ENCODE data around the gene SH2D3C. TPM values are rescaled to one million over a fixed set of nuclear protein-coding genes. Genes with fewer than 3 reads are reported as not detected.

SH2D3C gene
- total and polyA plus RNA-seq, 8 donors, result 1.4 to 7.1 (median 2.5) TPM

DNA sequence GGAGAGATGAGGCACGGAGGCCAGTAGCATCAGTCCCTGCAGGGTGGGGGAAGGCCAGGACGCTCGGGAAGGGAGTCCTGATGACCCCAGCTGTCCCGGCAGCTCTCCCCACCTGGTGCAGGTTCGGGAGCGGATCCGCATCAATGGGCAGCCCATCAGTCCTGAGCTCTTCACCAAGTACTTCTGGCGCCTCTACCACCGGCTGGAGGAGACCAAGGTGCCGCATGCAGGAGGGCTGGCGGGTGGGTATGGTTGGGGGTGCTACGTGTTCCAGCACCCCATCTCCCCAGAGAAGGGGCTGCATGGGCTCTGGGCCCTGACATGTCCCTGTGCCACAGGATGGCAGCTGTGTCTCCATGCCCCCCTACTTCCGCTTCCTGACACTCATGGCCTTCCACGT lies 28.4 kb upstream of the SH2D3C start:
- H3K9me3 ChIP-seq, result no peaks in the 10 kb centered on the region
- H3K4me3 ChIP-seq, result no peak overlapping the region
- peaks cover 8 to 20% (median 11%) of the 10 kb centered on the region in 3 donors for H3K4me1 ChIP-seq
- no peak for TF ChIP-seq CTCF (IDR thresholded peaks at IDR 0.05)
- H3K27ac ChIP-seq, result no peak overlapping the region
- 91 to 95% methylated on average over 14 of the region's 14 CpGs for WGBS, 2 donors
- no peak for ATAC-seq
- DNase-seq, result peak in 1 of 6 donors; percentile 49
- H3K27me3 ChIP-seq, result no peaks in the 10 kb centered on the region
- peaks cover 5 to 35% (median 11%) of the 10 kb centered on the region in 3 donors for H3K36me3 ChIP-seq
- intact Hi-C loops (cut with DNase I), result no loop called here
- no peak for FAIRE-seq

- WGBS, 2 donors, result 61 to 66% methylated on average over 8 of the region's 8 CpGs
- Histone ChIP-seq H3K4me1 (peaks cover 8 to 28% (median 17%) of the 10 kb centered on the region in 3 donors), H3K36me3 (peaks cover 5 to 27% (median 11%) of the 10 kb centered on the region in 3 donors), H3K9me3 (no peaks in the 10 kb centered on the region), H3K4me3 (no peak overlapping the region), H3K27me3 (no peaks in the 10 kb centered on the region), H3K27ac (no peak overlapping the region)
- peak in 1 of 6 donors; percentile 59 for DNase-seq
- no peak for FAIRE-seq
- intact Hi-C loops (cut with DNase I), result no loop called here
- TF ChIP-seq CTCF (IDR thresholded peaks at IDR 0.05), result peak in 2 of 4 donors; percentile 7 to 11
- ATAC-seq, result no peak
Observed at GRCh38 chr9:127805620-127806019, 27.2 kb upstream of the SH2D3C start.

DNA sequence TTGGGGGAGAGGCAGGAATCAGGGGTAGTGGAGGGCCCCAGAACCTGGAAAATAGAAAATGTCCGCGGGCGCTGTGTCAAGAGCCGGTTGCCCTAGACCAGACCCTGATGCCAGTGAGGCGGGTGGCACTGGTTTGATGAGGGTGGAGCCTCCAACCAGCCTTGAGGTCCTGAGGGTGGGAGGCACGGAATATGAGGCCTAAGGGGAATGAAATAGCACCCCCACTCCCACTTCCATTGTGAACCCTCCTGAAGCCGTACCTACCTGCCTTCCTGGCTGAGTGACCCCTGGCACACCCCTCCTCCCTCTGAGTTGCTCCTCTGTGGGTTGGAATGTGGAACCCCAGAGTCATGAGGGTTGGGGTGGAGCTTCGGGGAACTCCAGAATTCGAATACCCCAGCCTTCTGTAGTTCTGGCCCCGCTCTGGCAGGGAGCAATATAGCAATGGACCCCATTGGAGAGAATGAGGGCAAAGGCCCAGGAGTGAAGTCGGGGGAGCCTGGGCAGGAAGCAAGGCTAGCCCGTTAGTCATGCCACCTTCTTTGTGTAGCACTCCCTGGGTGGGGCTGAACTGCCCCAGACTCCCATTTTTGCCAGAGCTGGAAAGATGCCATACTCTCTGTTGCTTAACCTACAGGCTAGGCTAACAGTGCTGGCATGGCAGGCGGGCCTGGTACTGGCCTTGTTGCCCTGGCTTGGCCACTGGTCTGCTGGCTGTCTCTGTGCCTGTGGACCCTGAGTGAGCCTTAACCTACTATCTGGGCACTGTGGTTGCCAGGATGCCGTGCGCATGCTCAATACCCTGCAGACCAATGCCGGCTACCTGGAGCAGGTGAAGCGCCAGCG lies 25.3 kb upstream of the SH2D3C start:
- peak in 4 of 6 donors; percentile 48 to 81 (median 61) for DNase-seq
- no peak for TF ChIP-seq CTCF (IDR thresholded peaks at IDR 0.05)
- no peaks in the 10 kb centered on the region for H3K9me3 ChIP-seq
- H3K4me3 ChIP-seq, result peak overlapping the region; percentile 47 to 75 (median 62)
- ATAC-seq, result peak in 3 of 4 donors; percentile 7 to 19 (median 12)
- FAIRE-seq, result no peak
- 38 to 40% methylated on average over 18 of the region's 18 CpGs for WGBS, 2 donors
- intact Hi-C loops (cut with DNase I), result no loop called here
- H3K27me3 ChIP-seq, result no peaks in the 10 kb centered on the region
- peak overlapping the region; percentile 86 to 92 (median 90) for H3K27ac ChIP-seq
- peaks cover 9 to 33% (median 25%) of the 10 kb centered on the region in 3 donors for H3K4me1 ChIP-seq
- H3K36me3 ChIP-seq, result peaks cover 0 to 19% (median 7%) of the 10 kb centered on the region in 3 donors

DNA sequence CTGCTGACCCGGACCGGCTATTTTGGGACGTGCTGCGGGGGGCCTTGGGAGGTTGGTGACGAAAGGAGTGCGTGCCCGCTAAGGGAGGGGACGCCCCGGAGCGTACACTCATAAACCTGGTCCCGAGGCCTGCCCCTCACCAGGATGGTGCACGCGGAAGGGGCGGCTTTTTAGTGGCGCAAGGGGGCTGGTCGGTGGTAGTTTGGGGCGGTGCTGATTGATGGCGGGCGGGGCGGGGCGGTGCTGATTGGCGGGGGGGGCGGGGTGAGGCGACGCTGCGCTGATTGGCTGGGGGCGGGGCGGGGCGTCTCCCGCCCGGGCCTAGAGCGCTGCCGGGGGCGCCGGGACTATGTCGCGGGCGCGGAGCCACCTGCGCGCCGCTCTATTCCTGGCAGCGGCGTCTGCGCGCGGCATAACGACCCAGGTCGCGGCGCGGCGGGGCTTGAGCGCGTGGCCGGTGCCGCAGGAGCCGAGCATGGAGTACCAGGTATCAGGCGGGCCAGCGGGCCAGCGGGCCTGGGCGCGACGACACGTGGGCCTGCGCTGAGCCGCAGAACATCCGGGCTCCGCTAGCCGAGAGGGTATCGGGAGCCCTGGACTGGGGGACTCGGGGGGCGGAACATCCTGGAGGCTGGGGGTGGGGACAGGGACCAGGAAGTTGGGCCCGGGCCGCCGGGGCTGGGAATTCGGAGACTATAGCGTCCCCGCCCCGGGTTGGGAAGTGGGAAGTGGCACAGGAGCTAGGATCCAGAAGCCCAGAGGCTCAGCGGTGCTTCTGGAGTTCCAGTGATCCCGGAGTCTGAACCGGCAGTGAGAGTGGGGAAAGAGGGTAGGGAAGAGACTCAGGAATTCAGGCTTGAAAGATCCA lies 24.3 kb upstream of the SH2D3C start, which contains the start of gene FPGS:
Gene FPGS (plus strand): TSS at position 307 of the 868 bp plus-strand sequence. CDS start 43 bp downstream, at position 350.
- no peaks in the 10 kb centered on the region for H3K9me3 ChIP-seq
- ATAC-seq (peak; percentile 80 to 87 (median 86)), FAIRE-seq (no peak), DNase-seq (peak; percentile 83 to 93 (median 88))
- TF ChIP-seq CTCF (IDR thresholded peaks at IDR 0.05), result no peak
- H3K4me3 ChIP-seq, result peak within 1 kb of the TSS; percentile 47 to 75 (median 62)
- H3K36me3 ChIP-seq, result peaks cover 0 to 9% (median 0%) of the 10 kb centered on the region in 3 donors
- no peaks in the 10 kb centered on the region for H3K27me3 ChIP-seq
- peaks cover 17 to 43% (median 34%) of the 10 kb centered on the region in 3 donors for H3K4me1 ChIP-seq
- H3K27ac ChIP-seq, result peak within 1 kb of the TSS; percentile 86 to 92 (median 90)
- intact Hi-C loops (cut with DNase I), result no loop called here
- 0 to 1% methylated on average over 59 to 82 of the region's 83 CpGs for WGBS, 2 donors

Measured in pancreas (tissue), 10 donors.